HAP-1 (cell line): ENCODE measurements around the gene LTBP2.

Experiments
- DNase-seq, 2 experiments: peaks; one replicate each; pipeline ENCODE4 v3.0.0-alpha.2; 2016 to 2020; ENCODE audit warnings: low spot score in 2 of 2
- H3K27me3 ChIP-seq: fragments of 250-450 bp; sonication (Bioruptor Pico); 2 replicates; pipeline ENCODE4 v1.5.1; 2020; ENCODE audit warnings: low read depth, mild to moderate bottlenecking, moderate library complexity
- H3K36me3 ChIP-seq: fragments of 250-450 bp; sonication (Bioruptor Pico); replicated peaks from 2 replicates; pipeline ENCODE4 v1.5.1; 2020; ENCODE audit warnings: mild to moderate bottlenecking
- H3K4me1 ChIP-seq: fragments of 250-450 bp; sonication (Bioruptor Pico); 2 replicates; pipeline ENCODE4 v1.5.1; 2020; ENCODE audit warnings: mild to moderate bottlenecking
- H3K4me3 ChIP-seq: fragments of 250-450 bp; sonication (Bioruptor Pico); 2 replicates; pipeline ENCODE4 v1.5.1; 2020; ENCODE audit warnings: mild to moderate bottlenecking, moderate library complexity
- H3K9me3 ChIP-seq: fragments of 250-450 bp; sonication (Bioruptor Pico); 2 replicates; pipeline ENCODE4 v1.5.1; 2020; ENCODE audit warnings: mild to moderate bottlenecking, moderate library complexity
- in situ Hi-C: fragments of 300-500 bp; cut with MboI; formaldehyde crosslinking; loops from 3 replicates; pipeline ENCODE4 v1.14.3; 2020; ENCODE audit warnings: low sequenced_read_pairs, inconsistent platforms, mixed read lengths

The LTBP2 gene

DNA sequence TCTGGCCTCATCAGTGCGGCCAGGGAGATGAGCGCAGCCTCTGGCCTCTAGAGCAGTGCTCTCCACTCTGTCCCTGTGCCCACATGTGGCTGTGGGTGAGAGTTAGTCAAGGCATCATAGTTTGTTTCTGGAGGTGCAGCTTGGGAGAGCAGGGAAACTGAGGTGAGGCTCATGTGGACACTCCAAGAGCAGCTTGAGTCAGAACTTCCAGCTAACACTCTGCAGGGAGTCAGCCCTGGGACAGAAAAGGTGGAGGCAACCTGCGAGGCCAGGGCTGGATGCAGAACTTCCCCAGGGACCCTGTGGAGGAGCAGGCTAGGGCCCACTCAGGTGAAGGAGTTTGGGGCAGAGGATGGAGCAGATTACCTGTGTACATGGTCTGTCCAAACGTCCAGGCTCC is 107.6 kb downstream of the LTBP2 start:
- no peaks in the 10 kb centered on the region; the same call in none of the 2 replicates for H3K4me1 ChIP-seq
- H3K4me3 ChIP-seq = no peak overlapping the region
- in situ Hi-C loops = no loop called here
- H3K27me3 ChIP-seq = no peaks in the 10 kb centered on the region
- H3K36me3 ChIP-seq = no peaks in the 10 kb centered on the region
- H3K9me3 ChIP-seq = no peaks in the 10 kb centered on the region
- DNase-seq = no peak

DNA sequence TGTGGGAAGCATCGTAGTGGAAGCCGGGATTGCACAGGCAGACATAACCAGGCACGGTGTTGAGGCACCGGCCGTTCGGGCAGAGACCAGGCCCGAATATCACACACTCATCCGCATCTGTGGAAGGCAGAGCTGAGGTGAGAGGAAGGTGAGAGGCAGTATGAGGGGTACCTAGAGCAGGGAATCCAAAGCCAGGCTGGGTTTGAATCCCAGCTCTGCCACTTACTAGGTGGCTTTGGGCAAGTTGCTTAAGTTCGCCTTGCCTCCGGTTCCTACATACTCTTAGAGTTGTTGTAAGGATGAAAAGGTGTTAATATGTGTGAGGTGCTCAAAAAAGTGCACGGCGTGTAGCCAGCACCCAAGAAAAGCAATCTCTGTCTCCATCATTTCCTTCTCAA is 108.1 kb downstream of the LTBP2 start:
- Histone ChIP-seq H3K4me3 (no peak overlapping the region), H3K36me3 (no peaks in the 10 kb centered on the region), H3K9me3 (no peaks in the 10 kb centered on the region), H3K4me1 (no peaks in the 10 kb centered on the region; the same call in none of the 2 replicates), H3K27me3 (no peaks in the 10 kb centered on the region)
- in situ Hi-C loops = no loop called here
- DNase-seq = no peak

DNA sequence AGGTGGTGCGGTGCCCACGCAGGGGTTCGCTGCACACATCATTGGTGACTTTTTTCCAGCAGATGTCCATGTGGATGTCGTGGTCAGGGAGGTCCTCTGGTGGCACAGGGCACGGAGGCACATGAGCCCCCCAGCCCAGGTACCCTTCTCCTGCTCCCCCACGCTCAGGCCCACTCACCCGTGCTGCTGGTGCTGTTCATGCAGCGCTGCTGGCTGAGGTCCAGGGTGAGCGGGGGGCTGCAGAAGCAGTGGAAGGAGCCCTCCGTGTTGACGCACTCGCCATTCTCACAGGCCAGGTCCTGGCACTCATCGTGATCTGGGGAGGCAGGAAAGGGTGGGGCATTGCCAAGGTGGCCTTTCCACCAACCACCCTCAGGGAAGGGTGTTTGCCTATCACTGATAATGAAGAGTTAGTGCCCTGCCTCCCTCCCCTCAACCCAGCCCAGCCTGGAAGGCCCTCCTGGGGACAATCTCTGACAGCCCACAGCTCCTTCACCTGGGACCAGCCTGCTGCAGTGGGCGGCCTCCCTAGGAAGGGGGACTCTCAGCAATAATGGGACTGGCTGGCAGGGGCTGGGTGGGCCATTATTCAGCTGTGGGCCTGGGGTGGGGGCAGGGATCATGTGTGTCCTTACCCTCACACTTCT is 108.6 kb downstream of the LTBP2 start:
- Histone ChIP-seq H3K27me3 (no peaks in the 10 kb centered on the region), H3K4me3 (no peak overlapping the region), H3K36me3 (no peaks in the 10 kb centered on the region; the same call in 1 of the 2 replicates), H3K4me1 (no peaks in the 10 kb centered on the region; the same call in none of the 2 replicates), H3K9me3 (no peaks in the 10 kb centered on the region)
- in situ Hi-C loops = no loop called here
- DNase-seq = no peak

GRCh38 chr14:74502236-74503019 is 109.6 kb downstream of the LTBP2 start:
- H3K27me3 ChIP-seq = no peaks in the 10 kb centered on the region
- peak; percentile 32 to 68 for DNase-seq
- H3K4me1 ChIP-seq = no peaks in the 10 kb centered on the region; the same call in none of the 2 replicates
- no peaks in the 10 kb centered on the region for H3K9me3 ChIP-seq
- in situ Hi-C loops = no loop called here
- no peaks in the 10 kb centered on the region; the same call in 1 of the 2 replicates for H3K36me3 ChIP-seq
- no peak overlapping the region for H3K4me3 ChIP-seq

DNA sequence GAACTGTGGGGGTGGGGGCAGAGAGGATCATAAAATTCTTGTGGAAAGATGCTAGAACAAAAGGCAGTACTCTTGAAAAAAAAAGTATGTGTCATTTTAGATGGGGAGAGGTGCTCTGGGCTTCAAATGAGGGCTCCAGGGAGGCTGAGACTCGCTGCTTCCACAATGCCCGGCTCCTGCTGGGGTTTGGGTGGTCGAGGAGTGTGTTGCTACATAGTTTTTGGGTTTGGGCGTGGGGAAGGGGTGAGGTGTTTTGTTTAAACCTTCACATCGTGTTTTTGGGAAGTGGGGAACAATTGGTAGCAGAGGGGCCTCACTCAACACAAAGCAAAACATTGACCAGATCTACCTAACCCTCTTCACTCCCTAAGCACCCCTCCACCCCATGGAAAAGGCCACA is 110.3 kb downstream of the LTBP2 start:
- Histone ChIP-seq H3K4me1 (no peaks in the 10 kb centered on the region; the same call in 1 of the 2 replicates), H3K4me3 (no peak overlapping the region), H3K27me3 (no peaks in the 10 kb centered on the region), H3K36me3 (no peaks in the 10 kb centered on the region; the same call in 1 of the 2 replicates), H3K9me3 (no peaks in the 10 kb centered on the region)
- in situ Hi-C loops = no loop called here
- DNase-seq = no peak

DNA sequence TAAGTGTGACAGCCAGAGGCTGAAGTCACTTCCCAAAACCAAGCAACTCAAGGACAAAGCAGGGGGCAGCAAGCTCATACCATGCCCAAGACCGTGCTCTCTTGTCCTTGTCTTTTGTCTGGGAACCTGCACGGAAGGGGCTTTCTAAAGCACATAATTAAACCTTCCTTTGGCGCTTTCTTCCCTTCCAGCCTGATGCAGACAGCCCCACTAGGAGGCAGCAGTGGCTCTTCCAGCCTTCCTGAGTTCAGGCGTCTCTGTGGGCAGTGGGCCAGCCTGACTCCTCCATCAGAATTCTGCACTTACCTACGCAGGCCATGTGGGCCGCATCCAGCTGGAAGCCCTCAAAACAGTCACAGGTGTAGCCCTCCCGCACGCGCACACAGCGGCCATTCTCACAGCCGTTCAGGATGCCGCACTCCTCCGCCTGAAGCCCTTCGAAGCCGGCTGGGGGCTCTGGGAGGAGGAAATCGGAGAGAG is 110.9 kb downstream of the LTBP2 start:
- H3K4me3 ChIP-seq = no peak overlapping the region
- no peaks in the 10 kb centered on the region for H3K9me3 ChIP-seq
- peak; percentile 59 to 79 for DNase-seq
- in situ Hi-C loops = no loop called here
- H3K27me3 ChIP-seq = no peaks in the 10 kb centered on the region
- no peaks in the 10 kb centered on the region; the same call in 1 of the 2 replicates for H3K36me3 ChIP-seq
- H3K4me1 ChIP-seq = no peaks in the 10 kb centered on the region; the same call in 1 of the 2 replicates

DNA sequence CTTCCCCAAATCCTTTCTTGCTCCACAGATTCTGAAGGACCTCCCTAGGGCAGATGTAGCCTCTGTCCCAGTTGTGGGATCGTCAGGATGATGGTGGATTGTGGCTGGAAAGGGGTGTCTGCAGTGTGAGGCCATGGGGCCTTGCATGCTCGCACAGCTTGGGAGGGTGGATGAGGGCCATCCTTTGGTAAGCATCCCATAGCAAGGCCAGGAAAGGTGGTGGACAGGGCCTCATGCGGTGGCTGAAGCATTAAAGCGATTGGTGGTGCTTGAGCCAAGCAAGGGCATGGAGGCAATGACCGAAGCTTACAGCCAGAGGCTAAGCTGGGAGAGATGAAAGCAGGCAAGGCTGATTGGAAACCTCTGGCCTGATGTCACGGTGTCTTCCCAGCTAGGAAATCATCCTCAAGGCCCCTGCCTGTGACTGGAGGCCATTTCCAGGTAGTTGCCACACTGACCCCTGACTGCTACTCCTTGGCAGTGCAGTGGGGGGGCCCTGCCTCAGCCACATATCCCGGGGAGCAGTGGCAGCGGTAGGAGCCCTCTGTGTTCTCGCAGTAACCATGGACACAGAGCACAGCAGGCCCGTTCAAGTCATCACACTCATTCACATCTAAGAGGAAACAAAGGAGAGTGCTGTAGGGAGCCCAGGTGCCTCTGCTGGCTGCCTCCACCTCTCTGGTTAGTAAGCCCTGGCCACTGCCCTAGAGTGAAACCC is 111.5 kb downstream of the LTBP2 start:
- Histone ChIP-seq H3K9me3 (no peaks in the 10 kb centered on the region), H3K4me3 (no peak overlapping the region), H3K27me3 (no peaks in the 10 kb centered on the region), H3K4me1 (no peaks in the 10 kb centered on the region; the same call in 1 of the 2 replicates), H3K36me3 (no peaks in the 10 kb centered on the region; the same call in none of the 2 replicates)
- in situ Hi-C loops = no loop called here
- DNase-seq = no peak

DNA sequence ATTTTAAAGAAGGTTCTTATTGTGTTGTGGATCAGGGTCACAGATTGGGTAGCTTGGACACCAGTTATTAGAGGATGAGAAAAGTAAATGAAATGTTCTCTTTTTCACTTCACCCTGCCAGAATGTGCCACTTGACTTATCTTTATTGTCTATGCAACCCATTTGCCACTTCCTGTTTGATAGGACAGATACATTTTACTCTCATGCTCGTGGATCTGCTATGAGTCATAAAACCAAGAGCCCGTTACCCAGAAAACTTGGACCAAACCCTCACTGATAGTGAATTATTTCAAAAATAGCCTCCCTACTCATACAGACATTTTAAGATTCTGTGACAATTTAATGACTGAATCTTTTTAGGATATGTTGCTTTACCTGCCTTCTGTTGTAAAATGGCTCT is 116.7 kb downstream of the LTBP2 start:
- Histone ChIP-seq H3K36me3 (peaks cover 8% of the 10 kb centered on the region), H3K4me3 (no peak overlapping the region), H3K4me1 (peaks cover 4% of the 10 kb centered on the region), H3K27me3 (no peaks in the 10 kb centered on the region), H3K9me3 (no peaks in the 10 kb centered on the region)
- in situ Hi-C loops = no loop called here
- DNase-seq = no peak

GRCh38 chr14:74493343-74494261 is 118.4 kb downstream of the LTBP2 start, which contains the start of gene ISCA2:
TSS of gene ISCA2 (plus strand) at chr14:74493765. CDS start at chr14:74493775, 10 bp downstream.
- Histone ChIP-seq H3K4me3 (peak within 1 kb of the TSS; percentile 94), H3K27me3 (no peaks in the 10 kb centered on the region), H3K9me3 (no peaks in the 10 kb centered on the region), H3K4me1 (peaks cover 4% of the 10 kb centered on the region), H3K36me3 (peaks cover 8% of the 10 kb centered on the region)
- in situ Hi-C loops = no loop called here
- peak; percentile 97 to 100 for DNase-seq

GRCh38 chr14:74492776-74493342 is 119.2 kb downstream of the LTBP2 start, which contains the start of gene NPC2:
TSS of gene NPC2 (minus strand) at chr14:74493305. CDS start at chr14:74493274, 31 bp downstream.
- Histone ChIP-seq H3K9me3 (no peaks in the 10 kb centered on the region), H3K36me3 (peaks cover 8% of the 10 kb centered on the region), H3K4me3 (peak within 1 kb of the TSS; percentile 94), H3K27me3 (no peaks in the 10 kb centered on the region), H3K4me1 (peaks cover 4% of the 10 kb centered on the region)
- in situ Hi-C loops = no loop called here
- no peak for DNase-seq

- Histone ChIP-seq H3K4me3 (peak overlapping the region; percentile 94), H3K9me3 (no peaks in the 10 kb centered on the region), H3K27me3 (no peaks in the 10 kb centered on the region), H3K36me3 (peaks cover 8% of the 10 kb centered on the region), H3K4me1 (peaks cover 4% of the 10 kb centered on the region)
- in situ Hi-C loops = no loop called here
- peak; percentile 48 to 70 for DNase-seq
Observed at GRCh38 chr14:74491956-74492775, 119.9 kb downstream of the LTBP2 start.

DNA sequence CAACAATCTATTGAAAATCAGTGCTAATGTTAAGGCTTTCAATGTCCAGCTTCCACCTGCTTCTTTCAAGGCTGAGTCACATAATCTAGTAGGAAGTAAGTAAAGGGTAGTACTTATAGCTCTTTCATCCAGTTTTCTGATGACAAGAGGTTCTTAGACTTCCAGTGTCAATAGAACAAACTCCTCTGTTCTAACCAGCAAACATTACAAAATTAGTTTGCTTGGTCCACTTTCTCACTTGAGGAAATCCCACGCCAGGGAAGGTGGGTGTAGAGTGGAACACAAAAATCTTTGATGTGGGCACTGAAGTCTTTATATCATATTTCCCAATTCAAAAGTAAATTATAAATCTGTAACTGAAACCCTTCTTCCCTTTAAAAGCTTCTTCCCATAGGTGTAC is 121.6 kb downstream of the LTBP2 start:
- Histone ChIP-seq H3K27me3 (no peaks in the 10 kb centered on the region), H3K9me3 (no peaks in the 10 kb centered on the region), H3K4me1 (peaks cover 4% of the 10 kb centered on the region), H3K4me3 (no peak overlapping the region), H3K36me3 (peaks cover 13% of the 10 kb centered on the region)
- in situ Hi-C loops = no loop called here
- DNase-seq = no peak
